Cardiac muscle cell (in vitro differentiated cells and primary cell): ENCODE measurements around the gene PIP4K2C. TPM values are rescaled to one million over a fixed set of nuclear protein-coding genes. Genes with fewer than 3 reads are reported as not detected.

Experiments
- DNase-seq, 2 donors: peaks; one replicate each; pipeline versions ENCODE4 v3.0.0 to v3.0.0-alpha.2; 2010 to 2017; ENCODE audit warnings: low read depth in 1 of 2, low spot score in 1 of 2
- H3K27ac ChIP-seq: fragments of 200-600 bp; sonication (generic); 2 replicates; pipeline ENCODE4 v1.5.1; 2016
- H3K27me3 ChIP-seq: fragments of 200-600 bp; sonication (generic); 2 replicates; pipeline ENCODE4 v1.6.0; 2016; ENCODE audit warnings: control low read depth
- H3K36me3 ChIP-seq: fragments of 200-600 bp; sonication (generic); 2 replicates; pipeline ENCODE4 v1.5.1; 2016; ENCODE audit warnings: control low read depth
- H3K4me1 ChIP-seq: fragments of 200-600 bp; sonication (generic); 2 replicates; pipeline ENCODE4 v1.8.1; 2017; ENCODE audit warnings: low read depth, mild to moderate bottlenecking, mixed run types
- H3K4me3 ChIP-seq: fragments of 200-600 bp; sonication (generic); 2 replicates; pipeline ENCODE4 v1.5.1; 2016; ENCODE audit warnings: mild to moderate bottlenecking
- H3K9me3 ChIP-seq: fragments of 200-600 bp; sonication (generic); 2 replicates; pipeline ENCODE4 v1.5.1; 2017; ENCODE audit warnings: low read depth, mild to moderate bottlenecking, control low read depth
- polyA plus RNA-seq: library from polyadenylated mRNA; unstranded; fragments of >200 nt; fragmentation: Nextera tagmentation; extraction: Ambion mirVana; gene quantifications from 2 replicates; pipeline ENCODE4 v1.2.1, GENCODE V29; 2016
- total RNA-seq: library from RNA; depleted of rRNA; stranded (reverse); fragments of >200 nt; gene quantifications from 2 replicates; pipeline ENCODE4 v1.2.3, GENCODE V29; 2016
- TF ChIP-seq, protein P1 (sequence below): IDR thresholded peaks from 2 replicates; pipeline ENCODE4 v1.5.1; 2012; ENCODE audit warnings: low read depth, mild to moderate bottlenecking, low read length

The PIP4K2C gene
- total and polyA plus RNA-seq, 2 experiments from 2014 or later: 15.1 to 25.5 TPM

DNA sequence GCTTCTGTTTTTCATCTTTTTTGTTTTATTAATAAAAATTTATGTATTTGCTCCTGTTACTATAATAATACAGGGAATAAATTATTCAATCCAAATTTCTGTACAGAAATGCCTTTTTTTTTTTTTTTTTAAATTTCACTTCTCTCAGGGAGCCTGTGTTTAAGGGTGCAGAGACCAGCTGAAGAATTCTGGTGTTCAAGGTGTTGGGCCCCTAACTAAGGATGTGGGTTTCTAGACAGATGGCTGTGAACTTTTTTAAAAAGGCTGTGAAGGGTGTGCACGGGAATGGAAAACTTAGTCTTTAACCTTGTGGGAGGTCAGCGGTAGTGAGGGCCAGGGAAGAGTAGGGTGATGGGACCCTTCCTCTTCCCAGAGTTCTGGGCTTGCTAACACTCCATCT lies 12.3 kb downstream of the PIP4K2C start:
- no peaks in the 10 kb centered on the region for H3K36me3 ChIP-seq
- H3K9me3 ChIP-seq: no peaks in the 10 kb centered on the region
- no peak for DNase-seq
- TF ChIP-seq, protein P1, sequence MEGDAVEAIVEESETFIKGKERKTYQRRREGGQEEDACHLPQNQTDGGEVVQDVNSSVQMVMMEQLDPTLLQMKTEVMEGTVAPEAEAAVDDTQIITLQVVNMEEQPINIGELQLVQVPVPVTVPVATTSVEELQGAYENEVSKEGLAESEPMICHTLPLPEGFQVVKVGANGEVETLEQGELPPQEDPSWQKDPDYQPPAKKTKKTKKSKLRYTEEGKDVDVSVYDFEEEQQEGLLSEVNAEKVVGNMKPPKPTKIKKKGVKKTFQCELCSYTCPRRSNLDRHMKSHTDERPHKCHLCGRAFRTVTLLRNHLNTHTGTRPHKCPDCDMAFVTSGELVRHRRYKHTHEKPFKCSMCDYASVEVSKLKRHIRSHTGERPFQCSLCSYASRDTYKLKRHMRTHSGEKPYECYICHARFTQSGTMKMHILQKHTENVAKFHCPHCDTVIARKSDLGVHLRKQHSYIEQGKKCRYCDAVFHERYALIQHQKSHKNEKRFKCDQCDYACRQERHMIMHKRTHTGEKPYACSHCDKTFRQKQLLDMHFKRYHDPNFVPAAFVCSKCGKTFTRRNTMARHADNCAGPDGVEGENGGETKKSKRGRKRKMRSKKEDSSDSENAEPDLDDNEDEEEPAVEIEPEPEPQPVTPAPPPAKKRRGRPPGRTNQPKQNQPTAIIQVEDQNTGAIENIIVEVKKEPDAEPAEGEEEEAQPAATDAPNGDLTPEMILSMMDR: no peak
- no peak overlapping the region for H3K4me3 ChIP-seq
- H3K27me3 ChIP-seq: no peaks in the 10 kb centered on the region
- H3K27ac ChIP-seq: no peak overlapping the region
- H3K4me1 ChIP-seq: peaks cover 10% of the 10 kb centered on the region

DNA sequence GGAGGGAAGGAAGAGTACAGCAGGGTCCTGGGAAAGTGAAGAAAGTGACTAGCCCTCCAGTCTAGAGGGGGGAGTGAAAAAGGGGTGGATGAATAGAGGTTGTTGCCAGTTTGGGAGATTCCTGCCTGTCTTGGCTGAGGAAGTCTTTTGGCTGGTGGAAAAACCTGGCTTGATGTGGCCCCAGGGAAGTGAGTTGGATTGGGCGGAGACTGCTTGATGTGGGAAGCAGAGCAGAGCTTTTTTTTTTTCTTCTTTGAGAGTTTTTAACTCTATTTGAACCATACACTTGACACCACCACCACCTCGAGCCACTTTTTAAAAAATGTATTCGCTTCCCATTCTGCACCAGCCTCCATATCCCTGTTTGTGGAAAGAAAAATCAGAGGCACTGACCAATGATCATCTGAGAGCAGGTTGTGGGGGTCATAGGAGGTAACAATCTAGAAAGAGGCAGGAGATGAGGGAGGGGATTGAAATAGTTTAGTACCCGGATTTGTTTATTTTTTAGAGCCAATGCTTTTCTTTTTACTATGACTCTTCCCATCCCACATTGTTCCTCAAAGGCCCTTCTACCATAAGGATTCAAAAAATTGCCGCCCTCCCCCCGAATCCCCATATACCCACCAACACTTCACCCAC lies 12.9 kb downstream of the PIP4K2C start:
- Histone ChIP-seq H3K4me1 (peaks cover 10% of the 10 kb centered on the region), H3K36me3 (no peaks in the 10 kb centered on the region), H3K27ac (no peak overlapping the region), H3K27me3 (no peaks in the 10 kb centered on the region), H3K4me3 (peak overlapping the region; percentile 84), H3K9me3 (no peaks in the 10 kb centered on the region)
- TF ChIP-seq, protein P1: no peak
- DNase-seq: peak in 1 of 2 donors; percentile 75

DNA sequence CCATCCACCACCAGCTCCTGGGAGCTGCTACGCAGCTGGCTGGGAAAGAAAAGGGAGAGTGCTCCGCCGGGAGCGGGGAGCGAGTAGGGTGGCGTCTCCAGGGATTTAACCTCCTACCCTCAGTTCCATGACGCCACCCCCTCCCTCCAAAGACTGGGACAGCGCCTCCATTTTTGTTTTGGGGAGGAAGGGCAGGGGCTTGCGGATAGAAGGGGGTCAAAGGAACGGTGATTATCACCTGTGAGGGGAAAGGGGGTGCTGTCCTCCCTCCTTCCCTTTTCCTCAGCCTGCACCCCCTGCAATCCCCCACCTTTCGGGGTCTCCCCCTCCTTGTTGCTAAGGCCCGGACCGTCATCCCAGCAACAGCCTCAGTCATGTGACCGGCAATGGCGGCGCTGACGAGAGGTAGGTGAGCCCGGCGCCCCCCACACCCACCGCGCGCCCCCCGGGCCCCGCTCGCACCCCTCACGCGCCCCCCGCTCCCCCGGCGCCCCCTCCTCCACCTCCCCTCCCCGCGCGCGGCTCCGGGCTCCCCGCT lies 13.5 kb downstream of the PIP4K2C start, which contains the start of gene DTX3:
DTX3 (plus strand) TSS at position 371 of the 538 bp plus-strand sequence. CDS start 1,694 bp downstream, outside the sequence.
- peaks cover 10% of the 10 kb centered on the region for H3K4me1 ChIP-seq
- H3K4me3 ChIP-seq: peak within 1 kb of the TSS; percentile 84
- no peak within 1 kb of the TSS for H3K27ac ChIP-seq
- no peaks in the 10 kb centered on the region for H3K9me3 ChIP-seq
- H3K27me3 ChIP-seq: no peaks in the 10 kb centered on the region
- DNase-seq: peak; percentile 37 to 45
- H3K36me3 ChIP-seq: no peaks in the 10 kb centered on the region
- TF ChIP-seq, protein P1: no peak

DNA sequence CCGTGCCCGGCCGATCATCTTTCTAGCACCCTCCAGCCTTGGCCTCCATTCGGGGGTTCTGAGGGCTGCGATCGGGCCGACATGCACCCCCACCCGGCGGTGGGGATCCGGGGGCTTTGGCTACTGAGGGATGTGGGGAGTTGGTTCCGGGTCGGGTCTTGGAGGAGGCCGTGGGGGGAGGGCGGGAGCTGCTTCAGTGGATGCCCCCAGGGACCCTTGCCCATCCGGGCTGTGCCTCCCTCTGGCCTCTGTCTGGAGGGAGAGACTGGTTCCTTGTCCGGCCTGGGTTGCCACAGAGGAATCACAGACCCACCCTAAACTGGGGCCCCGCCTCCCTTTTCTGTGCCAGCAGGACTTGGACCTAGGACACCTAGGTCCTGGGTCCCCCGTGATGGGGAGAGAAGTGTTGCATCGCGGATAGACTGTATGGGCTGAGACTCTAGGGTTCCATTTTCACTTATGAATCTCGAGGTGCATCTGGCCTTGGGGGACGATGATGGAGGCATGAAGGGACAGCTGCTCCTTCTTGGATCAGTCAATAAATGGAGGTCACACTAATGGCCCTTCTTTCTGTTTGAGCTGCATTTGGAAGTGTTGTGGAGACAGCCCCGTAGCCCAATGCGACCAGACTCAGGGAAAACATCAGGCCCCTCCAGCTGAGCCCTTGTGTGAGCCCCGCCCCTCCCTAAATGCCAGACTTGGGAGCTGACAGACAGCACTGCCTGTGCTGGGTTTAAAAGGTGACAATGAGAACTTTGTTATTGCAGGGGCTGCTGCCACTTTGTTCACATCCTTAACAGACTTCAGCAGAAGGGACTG lies 14.2 kb downstream of the PIP4K2C start:
- H3K4me3 ChIP-seq: peak overlapping the region; percentile 84
- peaks cover 10% of the 10 kb centered on the region for H3K4me1 ChIP-seq
- TF ChIP-seq, protein P1: no peak
- no peaks in the 10 kb centered on the region for H3K9me3 ChIP-seq
- no peak overlapping the region for H3K27ac ChIP-seq
- H3K36me3 ChIP-seq: no peaks in the 10 kb centered on the region
- peak in 1 of 2 donors; percentile 43 for DNase-seq
- no peaks in the 10 kb centered on the region for H3K27me3 ChIP-seq

DNA sequence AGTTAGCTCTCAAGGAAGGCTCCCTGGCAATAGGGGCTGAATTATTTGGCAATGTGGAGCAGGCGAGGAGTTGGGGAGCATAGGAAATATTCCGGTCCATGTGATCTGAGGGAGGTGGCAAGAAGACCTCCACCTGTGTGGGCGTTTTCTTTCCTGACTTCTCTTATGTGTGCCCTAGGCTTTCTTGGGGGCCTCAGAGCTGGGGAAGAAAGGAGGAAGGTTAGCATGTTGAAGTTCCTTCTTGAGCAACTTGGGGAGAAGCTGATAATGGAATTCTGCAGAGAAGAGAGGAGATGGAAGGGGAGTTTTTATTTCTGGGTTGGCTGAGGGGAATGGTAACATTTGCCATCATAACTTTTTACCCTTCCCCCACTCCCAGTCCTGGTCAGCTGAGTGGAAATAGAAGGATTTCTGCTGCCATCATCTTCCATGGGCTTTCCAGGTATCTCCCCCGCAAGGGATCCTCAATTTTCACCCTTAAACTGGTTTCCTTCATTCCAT lies 14.9 kb downstream of the PIP4K2C start:
- TF ChIP-seq, protein P1: no peak
- Histone ChIP-seq H3K27ac (no peak overlapping the region), H3K4me1 (peaks cover 12% of the 10 kb centered on the region)

More for the DNA sequence above, 14.9 kb downstream of the PIP4K2C start:
- Histone ChIP-seq H3K4me3 (peak overlapping the region; percentile 84), H3K36me3 (no peaks in the 10 kb centered on the region), H3K27me3 (peaks cover 3% of the 10 kb centered on the region), H3K9me3 (no peaks in the 10 kb centered on the region)
- no peak for DNase-seq
